HepG2 (cell line): ENCODE results near the gene MRPL14. TPM values are rescaled to one million over a fixed set of nuclear protein-coding genes. Genes with fewer than 3 reads are reported as not detected.
A peak's percentile ranks its signal among the peaks of the same experiment; 100 is the strongest.
"Not testable (repeated sequence)": the region's sequence is repeated elsewhere in the genome, so short reads cannot be mapped to it uniquely, and the experiment has no call there.

ENCODE experiments used
- ATAC-seq: fragments of 200-7000 bp; cut with Tn5 transposase; 3 replicates; pipeline ENCODE4 v1.9.1; 2020; ENCODE audit warnings: mild to moderate bottlenecking, moderate library complexity
- BruUV-seq: library from RNA; stranded (reverse); fragments of 400-500 nt; replicated peaks from 2 replicates; lab custom pipeline; 2021; lab: Mats Ljungman, UMichigan
- CTCF ChIA-PET: fragments of 300-600 bp; formaldehyde crosslinking; extraction: SDS; loops from one replicate; lab custom pipeline; 2021; ENCODE audit warnings: low total read pairs, inconsistent platforms, low intra/inter-chr PET ratio; lab: Yijun Ruan, JAX
- POLR2A ChIA-PET: fragments of 350-600 bp; sonication (Branson Sonifier 250); formaldehyde crosslinking; loops from one replicate; lab custom pipeline; 2020; ENCODE audit warnings: antibody characterized with exemption, inconsistent platforms; lab: Yijun Ruan, JAX
- DNase-seq: peaks from one replicate; pipeline ENCODE4 v3.0.0-alpha.2; 2015; ENCODE audit warnings: low spot score
- FAIRE-seq: peaks from 3 replicates; lab custom pipeline; 2011; peaks lifted over from hg19 to GRCh38; lab: Jason Lieb, UNC
- H2AFZ ChIP-seq: one replicate; pipeline ENCODE4 v1.6.1; 2011; ENCODE audit warnings: low read length, inconsistent platforms
- H3K27ac ChIP-seq: fragments of 300-600 bp; 3 replicates; pipeline ENCODE4 v1.8.0; 2011; ENCODE audit warnings: mixed run types, mild to moderate bottlenecking, mixed read lengths, low read length, inconsistent platforms; ENCODE audit not compliant: insufficient read depth; ENCODE audit errors: extremely low read length
- H3K27me3 ChIP-seq, 2 experiments: fragments of 200-600 bp in 1 of 2; 2 replicates in 1 of 2; 3 replicates in 1 of 2; pipeline versions ENCODE4 v1.6.0 to v1.8.0; 2011; ENCODE audit warnings: low read length in 2 of 2, mild to moderate bottlenecking in 2 of 2, moderate library complexity in 2 of 2, inconsistent platforms in 1 of 2; ENCODE audit not compliant: insufficient read depth in 2 of 2, control insufficient read depth in 1 of 2
- H3K36me3 ChIP-seq, 2 experiments: fragments of 200-600 bp in 1 of 2; replicated peaks in 1 of 2; 2 replicates in 1 of 2; 3 replicates in 1 of 2; pipeline versions ENCODE4 v1.5.1 to v1.8.0; 2011; ENCODE audit warnings: low read length in 2 of 2, inconsistent platforms in 1 of 2; ENCODE audit not compliant: insufficient read depth in 2 of 2, control insufficient read depth in 1 of 2
- H3K4me1 ChIP-seq: 2 replicates; pipeline ENCODE4 v1.5.1; 2012; ENCODE audit warnings: low read length, inconsistent platforms; ENCODE audit not compliant: insufficient read depth
- H3K4me2 ChIP-seq: 2 replicates; pipeline ENCODE4 v1.6.0; 2011; ENCODE audit warnings: low read depth, low read length, inconsistent platforms
- H3K4me3 ChIP-seq, 3 experiments: fragments of 200-600 bp in 1 of 3; sonication (generic), shearing (Covaris generic) in 1 of 3; replicated peaks in 1 of 3; 2 replicates each; pipeline ENCODE4 v1.5.1; 2011 to 2016; ENCODE audit warnings: low read length in 3 of 3, inconsistent platforms in 2 of 3, low read depth in 2 of 3, mild to moderate bottlenecking in 2 of 3, control low read depth in 1 of 3, mixed read lengths in 1 of 3; ENCODE audit not compliant: insufficient read depth in 1 of 3
- H3K79me2 ChIP-seq: one replicate; pipeline ENCODE4 v1.6.1; 2011; ENCODE audit warnings: low read length, inconsistent platforms; ENCODE audit not compliant: insufficient read depth
- H3K9ac ChIP-seq: 2 replicates; pipeline ENCODE4 v1.6.0; 2011; ENCODE audit warnings: mild to moderate bottlenecking, low read depth, low read length, inconsistent platforms; ENCODE audit not compliant: insufficient read depth
- H3K9me3 ChIP-seq: 2 replicates; pipeline ENCODE4 v1.5.1; 2012; ENCODE audit warnings: mild to moderate bottlenecking, low read length
- H4K20me1 ChIP-seq: 2 replicates; pipeline ENCODE4 v1.6.0; 2011; ENCODE audit warnings: inconsistent platforms, mild to moderate bottlenecking, low read length, moderate library complexity; ENCODE audit not compliant: insufficient read depth
- ELK4 ChIP-seq: sonication (generic); formaldehyde crosslinking; IDR thresholded peaks from 2 replicates; pipeline ENCODE4 v1.9.0; 2021; ENCODE audit warnings: missing genetic modification reagents, borderline replicate concordance
- KIAA2018 ChIP-seq: sonication (generic); formaldehyde crosslinking; IDR thresholded peaks from 2 replicates; pipeline ENCODE4 v1.5.0; 2020; ENCODE audit warnings: mild to moderate bottlenecking, missing genetic modification reagents, borderline replicate concordance
- ZNF501 ChIP-seq: sonication (generic); formaldehyde crosslinking; IDR thresholded peaks from 2 replicates; pipeline ENCODE4 v1.5.1; 2020; ENCODE audit warnings: mild to moderate bottlenecking, moderate library complexity, missing genetic modification reagents
- ZNF607 ChIP-seq: sonication (generic); formaldehyde crosslinking; IDR thresholded peaks from 2 replicates; pipeline ENCODE4 v1.5.1; 2020; ENCODE audit warnings: missing genetic modification reagents, mild to moderate bottlenecking, borderline replicate concordance
- ZNF737 ChIP-seq: sonication (generic); formaldehyde crosslinking; IDR thresholded peaks from 2 replicates; pipeline ENCODE4 v1.5.0; 2020; ENCODE audit warnings: missing genetic modification reagents, mild to moderate bottlenecking, borderline replicate concordance
- WGBS: methylation state at CpG from one replicate; pipeline ENCODE4 v1.1.6; 2017; ENCODE audit warnings: low lambda C conversion rate; 5-methylcytosine and 5-hydroxymethylcytosine counted together
- in situ Hi-C: cut with HindIII; loops from 2 replicates; pipeline ENCODE4 v1.10.0; 2017; ENCODE audit warnings: low pct_unique_long_range_greater_than_20kb; ENCODE audit not compliant: extremely low pct_ligation_motif_present
- intact Hi-C: fragments of 100-400 bp; cut with micrococcal nuclease; formaldehyde crosslinking; loops from one replicate; pipeline ENCODE4 v1.10.0; 2022; ENCODE audit not compliant: unreplicated experiment
- polyA plus RNA-seq, 8 experiments: library from polyadenylated mRNA; depleted of rRNA in 3 of 8; stranded (reverse) in 7 of 8; unstranded in 1 of 8; fragments of >200 nt; fragmentation: Illumina TruSeq in 4 of 8; extraction: Trizol in 4 of 8; gene quantifications; 2 replicates each; pipeline versions ENCODE4 v1.2.1 to v1.2.3, GENCODE V29; 2011 to 2016; ENCODE audit warnings: low read depth in 4 of 8, missing spikeins in 1 of 8, mixed read lengths in 1 of 8; ENCODE audit not compliant: insufficient read depth in 1 of 8
- total RNA-seq, 5 experiments: library from RNA; depleted of rRNA; stranded (reverse); fragments of >200 nt; fragmentation: Illumina TruSeq; extraction: Trizol; gene quantifications; 2 replicates each; pipeline ENCODE4 v1.2.3, GENCODE V29; 2016; ENCODE audit warnings: low read depth in 1 of 5
- TF ChIP-seq, protein P1 (sequence below): sonication (generic); formaldehyde crosslinking; IDR thresholded peaks from 2 replicates; pipeline ENCODE4 v1.4.0; 2020; ENCODE audit warnings: missing genetic modification reagents, borderline replicate concordance
- TF ChIP-seq, protein P2 (sequence below): sonication (generic); formaldehyde crosslinking; IDR thresholded peaks from 2 replicates; pipeline ENCODE4 v1.5.0; 2020; ENCODE audit warnings: missing genetic modification reagents, mild to moderate bottlenecking, borderline replicate concordance

Gene MRPL14
- total and polyA plus RNA-seq, 2 of the 13 experiments (the other 11 are each of a cell fraction or from before 2014, with no cell fraction given) = 157 to 178 TPM

- H3K27me3 ChIP-seq, BruUV-seq, in situ Hi-C loops, H3K36me3 ChIP-seq, FAIRE-seq, H3K79me2 ChIP-seq, H4K20me1 ChIP-seq, DNase-seq, H3K9me3 ChIP-seq, H2AFZ ChIP-seq: not testable (repeated sequence)
- peak overlapping the region; percentile 71 for H3K27ac ChIP-seq
- H3K4me3 ChIP-seq = peak overlapping the region in 1 of 3 experiments; percentile 32; a peak in 2 of 6 replicates
- peaks cover 98% of the 10 kb centered on the region for H3K4me1 ChIP-seq
- intact Hi-C loops = loop anchor here (5.0 to 10.0 kb wide), 3 partner anchors 37 to 240 kb away; no protein-coding TSS in a partner anchor
- ChIA-PET CTCF (interaction anchor here (3.2 kb wide), 1 partner anchor 141 kb away, joined by 36 read pairs; no protein-coding TSS in a partner anchor), POLR2A (interaction anchor here (0.9 to 4.1 kb wide), 12 partner anchors 16 to 321 kb away, joined by 3 to 20 read pairs (median 4); partner anchors contain the start of gene HSP90AB1)
- peak overlapping the region; percentile 66 for H3K4me2 ChIP-seq
- WGBS = 57% methylated on average over 6 of the region's 6 CpGs
- ATAC-seq = peak; percentile 1; the same call in 2 of the 3 replicates
- H3K9ac ChIP-seq = peak overlapping the region; percentile 40
- 0 out of 2 replicates have a peak, but pooled peaks have one; percentile 3 for TF ChIP-seq KIAA2018 (CRISPR knock-in tag)
- peak; percentile 5; the same call in 1 of the 2 replicates for TF ChIP-seq ELK4
- 0 out of 2 replicates have a peak, but pooled peaks have one; percentile 22 for TF ChIP-seq ZNF737
- TF ChIP-seq, protein P1, sequence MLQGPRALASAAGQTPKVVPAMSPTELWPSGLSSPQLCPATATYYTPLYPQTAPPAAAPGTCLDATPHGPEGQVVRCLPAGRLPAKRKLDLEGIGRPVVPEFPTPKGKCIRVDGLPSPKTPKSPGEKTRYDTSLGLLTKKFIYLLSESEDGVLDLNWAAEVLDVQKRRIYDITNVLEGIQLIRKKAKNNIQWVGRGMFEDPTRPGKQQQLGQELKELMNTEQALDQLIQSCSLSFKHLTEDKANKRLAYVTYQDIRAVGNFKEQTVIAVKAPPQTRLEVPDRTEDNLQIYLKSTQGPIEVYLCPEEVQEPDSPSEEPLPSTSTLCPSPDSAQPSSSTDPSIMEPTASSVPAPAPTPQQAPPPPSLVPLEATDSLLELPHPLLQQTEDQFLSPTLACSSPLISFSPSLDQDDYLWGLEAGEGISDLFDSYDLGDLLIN (CRISPR knock-in tag) = 0 out of 2 replicates have a peak, but pooled peaks have one; percentile 10
- TF ChIP-seq, protein P2, sequence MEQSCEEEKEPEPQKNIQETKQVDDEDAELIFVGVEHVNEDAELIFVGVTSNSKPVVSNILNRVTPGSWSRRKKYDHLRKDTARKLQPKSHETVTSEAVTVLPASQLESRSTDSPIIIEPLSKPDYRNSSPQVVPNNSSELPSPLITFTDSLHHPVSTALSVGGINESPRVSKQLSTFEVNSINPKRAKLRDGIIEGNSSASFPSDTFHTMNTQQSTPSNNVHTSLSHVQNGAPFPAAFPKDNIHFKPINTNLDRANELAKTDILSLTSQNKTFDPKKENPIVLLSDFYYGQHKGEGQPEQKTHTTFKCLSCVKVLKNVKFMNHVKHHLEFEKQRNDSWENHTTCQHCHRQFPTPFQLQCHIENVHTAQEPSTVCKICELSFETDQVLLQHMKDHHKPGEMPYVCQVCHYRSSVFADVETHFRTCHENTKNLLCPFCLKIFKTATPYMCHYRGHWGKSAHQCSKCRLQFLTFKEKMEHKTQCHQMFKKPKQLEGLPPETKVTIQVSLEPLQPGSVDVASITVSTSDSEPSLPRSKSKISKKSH (CRISPR knock-in tag) = peak; percentile 61; the same call in 1 of the 2 replicates
- peak; percentile 36; the same call in 1 of the 2 replicates for TF ChIP-seq ZNF501
- 0 out of 2 replicates have a peak, but pooled peaks have one; percentile 0 for TF ChIP-seq ZNF607 (CRISPR knock-in tag)
Measured at GRCh38 chr6:44095243-44095623, 32.0 kb downstream of the MRPL14 start.
